ENCODE data around the gene PTPRN2.

The PTPRN2 gene

DNA sequence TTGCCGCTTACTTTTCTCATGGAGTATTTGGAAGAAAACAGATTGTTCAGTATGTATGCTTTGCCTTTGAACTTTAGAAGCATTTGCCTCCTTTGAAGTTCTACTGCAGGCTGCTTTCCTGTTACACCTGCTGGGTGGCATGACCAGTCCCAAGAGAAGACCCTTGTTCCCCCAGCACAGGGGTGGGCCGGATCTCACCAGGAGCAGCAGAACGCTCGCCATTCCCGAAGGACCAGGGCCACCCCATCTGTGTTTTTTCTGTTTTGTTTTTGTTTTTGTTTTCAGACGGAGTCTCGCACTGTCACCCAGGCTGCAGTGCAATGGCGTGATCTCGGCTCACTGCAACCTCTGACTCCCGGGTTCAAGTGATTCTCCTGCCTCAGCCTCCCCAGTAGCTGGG is 493.6 kb downstream of the PTPRN2 start:
- no peak overlapping the region for H3K4me3 ChIP-seq (ENCODE audit: low read depth, low read length)
- no peak for TF ChIP-seq CTCF (IDR thresholded peaks at IDR 0.05; ENCODE audit: insufficient read depth, low read length, missing control alignments)
- no peak for DNase-seq (ENCODE audit: low read depth, low spot score)
- POLR2A ChIA-PET: no interaction called here
- CTCF ChIA-PET: no interaction called here

GRCh38 chr7:158093156-158093796 is 494.3 kb downstream of the PTPRN2 start:
- POLR2A ChIA-PET: no interaction called here
- no peak for DNase-seq (ENCODE audit: low read depth, low spot score)
- TF ChIP-seq CTCF (IDR thresholded peaks at IDR 0.05; ENCODE audit: insufficient read depth, low read length, missing control alignments): no peak
- H3K4me3 ChIP-seq (ENCODE audit: low read depth, low read length): no peak overlapping the region
- CTCF ChIA-PET: no interaction called here

DNA sequence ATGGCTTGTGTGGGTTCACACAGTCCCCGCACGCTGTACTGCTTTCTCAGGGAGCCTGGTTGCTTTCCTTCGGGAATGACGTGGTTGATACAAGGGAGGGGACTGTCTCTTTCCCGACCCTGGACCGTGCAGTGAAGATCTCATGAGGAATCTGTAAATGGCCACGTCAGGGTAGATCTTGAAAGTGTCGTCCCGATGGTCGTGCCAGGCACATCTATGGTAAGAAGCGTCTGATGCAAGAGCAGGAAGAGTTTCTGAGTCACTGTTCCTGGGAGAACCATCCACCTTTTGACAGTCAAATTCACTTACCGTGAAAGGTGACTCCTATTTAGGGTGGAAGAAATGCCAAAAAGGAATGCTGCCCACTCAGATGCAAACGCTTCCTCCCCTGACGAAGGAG is 500.4 kb downstream of the PTPRN2 start:
- ChIA-PET POLR2A (no interaction called here), CTCF (no interaction called here)
- H3K4me3 ChIP-seq (ENCODE audit: low read depth, low read length): no peak overlapping the region
- DNase-seq (ENCODE audit: low read depth, low spot score): no peak
- no peak for TF ChIP-seq CTCF (IDR thresholded peaks at IDR 0.05; ENCODE audit: insufficient read depth, low read length, missing control alignments)

- no peak for DNase-seq (ENCODE audit: low read depth, low spot score)
- H3K4me3 ChIP-seq (ENCODE audit: low read depth, low read length): no peak overlapping the region
- POLR2A ChIA-PET: no interaction called here
- CTCF ChIA-PET: no interaction called here
- no peak for TF ChIP-seq CTCF (IDR thresholded peaks at IDR 0.05; ENCODE audit: insufficient read depth, low read length, missing control alignments)
Observed at GRCh38 chr7:158085741-158086695, 501.6 kb downstream of the PTPRN2 start.

GRCh38 chr7:158084555-158084954 is 503.1 kb downstream of the PTPRN2 start:
- ChIA-PET POLR2A (no interaction called here), CTCF (no interaction called here)
- no peak for DNase-seq (ENCODE audit: low read depth, low spot score)
- no peak overlapping the region for H3K4me3 ChIP-seq (ENCODE audit: low read depth, low read length)
- TF ChIP-seq CTCF (IDR thresholded peaks at IDR 0.05; ENCODE audit: insufficient read depth, low read length, missing control alignments): no peak

- DNase-seq (ENCODE audit: low read depth, low spot score): no peak
- no peak overlapping the region for H3K4me3 ChIP-seq (ENCODE audit: low read depth, low read length)
- ChIA-PET POLR2A (no interaction called here), CTCF (no interaction called here)
- TF ChIP-seq CTCF (IDR thresholded peaks at IDR 0.05; ENCODE audit: insufficient read depth, low read length, missing control alignments): no peak
Observed at GRCh38 chr7:158083526-158084310, 503.9 kb downstream of the PTPRN2 start.

Data from AG04449 (cell line).